ENCODE results near the gene DNAH7.
"Not testable (repeated sequence)": the region's sequence is repeated elsewhere in the genome, so short reads cannot be mapped to it uniquely, and the experiment has no call there.

Gene DNAH7

GRCh38 chr2:195929531-195929930 lies 139.1 kb downstream of the DNAH7 start:
- no peak overlapping the region for H3K9ac ChIP-seq (ENCODE audit: insufficient read length)
- H3K4me3 ChIP-seq = no peak overlapping the region
- no peaks in the 10 kb centered on the region for H3K36me3 ChIP-seq (ENCODE audit: insufficient read depth, low read length)
- no peak for DNase-seq (ENCODE audit: low read depth, low spot score)
- no peaks in the 10 kb centered on the region for H3K9me3 ChIP-seq (ENCODE audit: low read depth, low read length)
- TF ChIP-seq POLR2AphosphoS5 (IDR thresholded peaks at IDR 0.05; ENCODE audit: borderline replicate concordance, low read depth, low read length) (no peak), FOXP2 (optimal IDR thresholded peaks at IDR 0.05; ENCODE audit: control extremely low read depth, extremely low read length, insufficient read depth) (no peak), EZH2 (IDR thresholded peaks at IDR 0.05) (no peak)
- H3K27ac ChIP-seq = no peak overlapping the region

- Histone ChIP-seq H3K9ac (ENCODE audit: insufficient read length) (no peak overlapping the region), H3K27ac (no peak overlapping the region), H3K4me3 (no peak overlapping the region), H3K9me3 (ENCODE audit: low read depth, low read length) (no peaks in the 10 kb centered on the region), H3K36me3 (ENCODE audit: insufficient read depth, low read length) (no peaks in the 10 kb centered on the region)
- no peak for DNase-seq (ENCODE audit: low read depth, low spot score)
- TF ChIP-seq EZH2 (IDR thresholded peaks at IDR 0.05) (no peak), FOXP2 (optimal IDR thresholded peaks at IDR 0.05; ENCODE audit: control extremely low read depth, extremely low read length, insufficient read depth) (no peak), POLR2AphosphoS5 (IDR thresholded peaks at IDR 0.05; ENCODE audit: borderline replicate concordance, low read depth, low read length) (no peak)
Measured at GRCh38 chr2:195925120-195925519, 143.5 kb downstream of the DNAH7 start.

- no peak for TF ChIP-seq FOXP2 (optimal IDR thresholded peaks at IDR 0.05; ENCODE audit: control extremely low read depth, extremely low read length, insufficient read depth)
- no peak for TF ChIP-seq POLR2AphosphoS5 (IDR thresholded peaks at IDR 0.05; ENCODE audit: borderline replicate concordance, low read depth, low read length)
- no peak for TF ChIP-seq EZH2 (IDR thresholded peaks at IDR 0.05)
- no peaks in the 10 kb centered on the region for H3K9me3 ChIP-seq (ENCODE audit: low read depth, low read length)
- H3K27ac ChIP-seq = no peak overlapping the region
- no peaks in the 10 kb centered on the region for H3K36me3 ChIP-seq (ENCODE audit: insufficient read depth, low read length)
- no peak overlapping the region for H3K4me3 ChIP-seq
- no peak overlapping the region for H3K9ac ChIP-seq (ENCODE audit: insufficient read length)
- DNase-seq (ENCODE audit: low read depth, low spot score) = no peak
Measured at GRCh38 chr2:195923889-195924288, 144.7 kb downstream of the DNAH7 start.

- not testable (repeated sequence) for H3K9me3 ChIP-seq (ENCODE audit: low read depth, low read length); DNase-seq (ENCODE audit: low read depth, low spot score); H3K9ac ChIP-seq (ENCODE audit: insufficient read length); H3K27ac ChIP-seq; H3K36me3 ChIP-seq (ENCODE audit: insufficient read depth, low read length); H3K4me3 ChIP-seq
Measured at GRCh38 chr2:195917021-195917600, 151.5 kb downstream of the DNAH7 start.

- no peak overlapping the region for H3K4me3 ChIP-seq
- H3K9ac ChIP-seq (ENCODE audit: insufficient read length) = no peak overlapping the region
- no peak overlapping the region for H3K27ac ChIP-seq
- no peak for DNase-seq (ENCODE audit: low read depth, low spot score)
- TF ChIP-seq POLR2AphosphoS5 (IDR thresholded peaks at IDR 0.05; ENCODE audit: borderline replicate concordance, low read depth, low read length) (no peak), FOXP2 (optimal IDR thresholded peaks at IDR 0.05; ENCODE audit: control extremely low read depth, extremely low read length, insufficient read depth) (no peak)
- no peaks in the 10 kb centered on the region for H3K36me3 ChIP-seq (ENCODE audit: insufficient read depth, low read length)
- no peaks in the 10 kb centered on the region for H3K9me3 ChIP-seq (ENCODE audit: low read depth, low read length)
Measured at GRCh38 chr2:195912079-195912478, 156.6 kb downstream of the DNAH7 start.

- H3K27ac ChIP-seq = no peak overlapping the region
- no peaks in the 10 kb centered on the region for H3K36me3 ChIP-seq (ENCODE audit: insufficient read depth, low read length)
- TF ChIP-seq FOXP2 (optimal IDR thresholded peaks at IDR 0.05; ENCODE audit: control extremely low read depth, extremely low read length, insufficient read depth) = no peak
- TF ChIP-seq EZH2 (IDR thresholded peaks at IDR 0.05) = no peak
- TF ChIP-seq POLR2AphosphoS5 (IDR thresholded peaks at IDR 0.05; ENCODE audit: borderline replicate concordance, low read depth, low read length) = no peak
- no peak overlapping the region for H3K9ac ChIP-seq (ENCODE audit: insufficient read length)
- DNase-seq (ENCODE audit: low read depth, low spot score) = no peak
- H3K9me3 ChIP-seq (ENCODE audit: low read depth, low read length) = no peaks in the 10 kb centered on the region
- H3K4me3 ChIP-seq = no peak overlapping the region
Measured at GRCh38 chr2:195910570-195910969, 158.1 kb downstream of the DNAH7 start.

- no peaks in the 10 kb centered on the region for H3K36me3 ChIP-seq (ENCODE audit: insufficient read depth, low read length)
- no peak overlapping the region for H3K4me3 ChIP-seq
- no peak for TF ChIP-seq POLR2AphosphoS5 (IDR thresholded peaks at IDR 0.05; ENCODE audit: borderline replicate concordance, low read depth, low read length)
- TF ChIP-seq FOXP2 (optimal IDR thresholded peaks at IDR 0.05; ENCODE audit: control extremely low read depth, extremely low read length, insufficient read depth) = no peak
- TF ChIP-seq EZH2 (IDR thresholded peaks at IDR 0.05) = no peak
- no peaks in the 10 kb centered on the region for H3K9me3 ChIP-seq (ENCODE audit: low read depth, low read length)
- no peak overlapping the region for H3K9ac ChIP-seq (ENCODE audit: insufficient read length)
- DNase-seq (ENCODE audit: low read depth, low spot score) = no peak
- no peak overlapping the region for H3K27ac ChIP-seq
Measured at GRCh38 chr2:195909926-195910325, 158.7 kb downstream of the DNAH7 start.

GRCh38 chr2:195907474-195907873 lies 161.2 kb downstream of the DNAH7 start:
- TF ChIP-seq POLR2AphosphoS5 (IDR thresholded peaks at IDR 0.05; ENCODE audit: borderline replicate concordance, low read depth, low read length) (no peak), FOXP2 (optimal IDR thresholded peaks at IDR 0.05; ENCODE audit: control extremely low read depth, extremely low read length, insufficient read depth) (no peak), EZH2 (IDR thresholded peaks at IDR 0.05) (no peak)
- Histone ChIP-seq H3K4me3 (no peak overlapping the region), H3K27ac (no peak overlapping the region), H3K9me3 (ENCODE audit: low read depth, low read length) (no peaks in the 10 kb centered on the region), H3K9ac (ENCODE audit: insufficient read length) (no peak overlapping the region), H3K36me3 (ENCODE audit: insufficient read depth, low read length) (no peaks in the 10 kb centered on the region)
- DNase-seq (ENCODE audit: low read depth, low spot score) = no peak

GRCh38 chr2:195903956-195904355 lies 164.7 kb downstream of the DNAH7 start:
- TF ChIP-seq POLR2AphosphoS5 (IDR thresholded peaks at IDR 0.05; ENCODE audit: borderline replicate concordance, low read depth, low read length) (no peak), FOXP2 (optimal IDR thresholded peaks at IDR 0.05; ENCODE audit: control extremely low read depth, extremely low read length, insufficient read depth) (no peak)

More at GRCh38 chr2:195903956-195904355, 164.7 kb downstream of the DNAH7 start:
- DNase-seq (ENCODE audit: low read depth, low spot score) = no peak
- Histone ChIP-seq H3K27ac (no peak overlapping the region), H3K4me3 (no peak overlapping the region), H3K9ac (ENCODE audit: insufficient read length) (no peak overlapping the region), H3K9me3 (ENCODE audit: low read depth, low read length) (no peaks in the 10 kb centered on the region), H3K36me3 (ENCODE audit: insufficient read depth, low read length) (no peaks in the 10 kb centered on the region)
